Measurements from ENCODE around the gene ARID4A. TPM values are rescaled to one million over a fixed set of nuclear protein-coding genes. Genes with fewer than 3 reads are reported as not detected.

ARID4A gene
- total and polyA plus RNA-seq, 4 donors = 7.3 to 49.3 (median 15.2) TPM

DNA sequence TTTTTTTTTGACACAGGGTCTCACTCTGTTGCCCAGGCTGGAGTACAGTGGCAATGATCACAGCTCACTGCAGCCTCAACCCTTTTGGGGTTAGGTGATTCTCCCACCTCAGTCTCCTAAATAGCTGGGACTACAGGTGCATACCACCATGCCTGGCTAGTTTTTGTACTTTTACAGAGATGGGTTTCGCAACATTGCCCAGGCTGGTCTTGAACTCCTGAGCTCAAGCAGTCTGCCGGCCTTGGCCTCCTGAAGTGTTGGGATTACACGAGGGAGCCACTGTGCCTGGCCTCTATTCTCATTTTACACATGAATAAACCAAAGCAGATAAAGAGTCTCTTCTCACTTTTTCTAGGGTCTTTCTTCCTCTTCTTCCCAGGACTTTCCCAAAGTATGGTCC, 100.5 kb downstream of the ARID4A start:
- TF ChIP-seq CTCF (IDR thresholded peaks at IDR 0.05; ENCODE audit: control extremely low read depth, extremely low read depth) = no peak
- no peak for ATAC-seq (ENCODE audit: insufficient read depth, low FRiP score)
- WGBS, 2 donors = 90 to 99% methylated on average over 3 of the region's 3 CpGs
- no peak for DNase-seq
- Histone ChIP-seq H3K27ac (ENCODE audit: low read depth in 1 of 2, low read length in 1 of 2) (no peak overlapping the region), H3K27me3 (ENCODE audit: control insufficient read depth in 3 of 3, insufficient read depth in 3 of 3, low read length in 2 of 3) (no peaks in the 10 kb centered on the region), H3K4me1 (ENCODE audit: control insufficient read depth in 5 of 5, insufficient read depth in 5 of 5, low read length in 5 of 5) (peaks cover 0 to 8% (median 3%) of the 10 kb centered on the region in 5 donors), H3K9ac (ENCODE audit: insufficient read depth in 1 of 2, low read length in 2 of 2) (no peak overlapping the region), H3K9me3 (ENCODE audit: control insufficient read depth in 4 of 4, insufficient read depth in 3 of 4, low read length in 3 of 4) (no peaks in the 10 kb centered on the region), H3K36me3 (ENCODE audit: control insufficient read depth in 4 of 4, insufficient read depth in 4 of 4, low read length in 4 of 4) (no peaks in the 10 kb centered on the region), H3K4me3 (no peak overlapping the region)

- Histone ChIP-seq H3K27ac (ENCODE audit: low read depth in 1 of 2, low read length in 1 of 2) (no peak overlapping the region), H3K4me1 (ENCODE audit: control insufficient read depth in 5 of 5, insufficient read depth in 5 of 5, low read length in 5 of 5) (peaks cover 0 to under 1% (median 0%) of the 10 kb centered on the region in 5 donors), H3K9me3 (ENCODE audit: control insufficient read depth in 4 of 4, insufficient read depth in 3 of 4, low read length in 3 of 4) (no peaks in the 10 kb centered on the region), H3K9ac (ENCODE audit: insufficient read depth in 1 of 2, low read length in 2 of 2) (no peak overlapping the region), H3K4me3 (no peak overlapping the region), H3K27me3 (ENCODE audit: control insufficient read depth in 3 of 3, insufficient read depth in 3 of 3, low read length in 2 of 3) (no peaks in the 10 kb centered on the region), H3K36me3 (ENCODE audit: control insufficient read depth in 4 of 4, insufficient read depth in 4 of 4, low read length in 4 of 4) (no peaks in the 10 kb centered on the region)
- DNase-seq = no peak
- no peak for ATAC-seq (ENCODE audit: insufficient read depth, low FRiP score)
- no peak for TF ChIP-seq CTCF (IDR thresholded peaks at IDR 0.05; ENCODE audit: control extremely low read depth, extremely low read depth)
- WGBS, 2 donors = 90 to 92% methylated on average over 3 of the region's 3 CpGs
These were observed 103.2 kb downstream of the ARID4A start for GRCh38 chr14:58401587-58401986.

GRCh38 chr14:58408681-58409215, 110.4 kb downstream of the ARID4A start:
- TF ChIP-seq CTCF (IDR thresholded peaks at IDR 0.05; ENCODE audit: control extremely low read depth, extremely low read depth) = no peak
- WGBS, 2 donors = 90 to 93% methylated on average over 3 of the region's 3 CpGs
- Histone ChIP-seq H3K27me3 (ENCODE audit: control insufficient read depth in 3 of 3, insufficient read depth in 3 of 3, low read length in 2 of 3) (no peaks in the 10 kb centered on the region), H3K4me3 (no peak overlapping the region), H3K9me3 (ENCODE audit: control insufficient read depth in 4 of 4, insufficient read depth in 3 of 4, low read length in 3 of 4) (no peaks in the 10 kb centered on the region), H3K9ac (ENCODE audit: insufficient read depth in 1 of 2, low read length in 2 of 2) (no peak overlapping the region), H3K27ac (ENCODE audit: low read depth in 1 of 2, low read length in 1 of 2) (no peak overlapping the region), H3K4me1 (ENCODE audit: control insufficient read depth in 5 of 5, insufficient read depth in 5 of 5, low read length in 5 of 5) (no peaks in the 10 kb centered on the region), H3K36me3 (ENCODE audit: control insufficient read depth in 4 of 4, insufficient read depth in 4 of 4, low read length in 4 of 4) (peaks cover 11 to 19% (median 14%) of the 10 kb centered on the region in 4 donors)
- ATAC-seq (ENCODE audit: insufficient read depth, low FRiP score) (no peak), DNase-seq (no peak)

DNA sequence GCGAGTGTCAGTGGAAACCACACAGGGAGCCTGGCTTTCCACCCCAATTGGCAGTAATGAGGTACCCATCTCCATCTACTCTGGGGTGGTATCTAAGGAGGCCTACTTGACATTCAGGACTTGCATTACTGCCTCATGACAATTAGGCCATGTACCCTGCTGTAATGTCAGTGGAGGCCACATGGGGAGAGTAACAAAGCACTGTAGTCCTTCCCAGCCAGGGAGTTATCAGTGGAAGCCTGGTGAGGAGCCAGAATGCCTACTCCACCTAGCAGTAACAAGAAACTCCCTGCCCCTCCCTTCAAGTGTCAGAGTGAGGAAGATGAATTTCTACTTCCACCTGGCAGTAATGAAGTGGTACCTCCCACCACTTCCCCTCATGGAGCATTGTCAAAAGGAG, 116.5 kb downstream of the ARID4A start:
- ATAC-seq (ENCODE audit: insufficient read depth, low FRiP score) = no peak
- Histone ChIP-seq H3K27ac (ENCODE audit: low read depth in 1 of 2, low read length in 1 of 2) (no peak overlapping the region), H3K36me3 (ENCODE audit: control insufficient read depth in 4 of 4, insufficient read depth in 4 of 4, low read length in 4 of 4) (peaks cover 14 to 29% (median 19%) of the 10 kb centered on the region in 4 donors), H3K27me3 (ENCODE audit: control insufficient read depth in 3 of 3, insufficient read depth in 3 of 3, low read length in 2 of 3) (no peaks in the 10 kb centered on the region), H3K9me3 (ENCODE audit: control insufficient read depth in 4 of 4, insufficient read depth in 3 of 4, low read length in 3 of 4) (no peaks in the 10 kb centered on the region), H3K4me1 (ENCODE audit: control insufficient read depth in 5 of 5, insufficient read depth in 5 of 5, low read length in 5 of 5) (peaks cover 0 to 3% (median 0%) of the 10 kb centered on the region in 5 donors), H3K4me3 (no peak overlapping the region), H3K9ac (ENCODE audit: insufficient read depth in 1 of 2, low read length in 2 of 2) (no peak overlapping the region)
- WGBS, 2 donors = 98 to 100% methylated on average over 1 of the region's 1 CpG
- no peak for DNase-seq
- TF ChIP-seq CTCF (IDR thresholded peaks at IDR 0.05; ENCODE audit: control extremely low read depth, extremely low read depth) = no peak

Data from lung (tissue), 12 donors.